Right ventricle myocardium inferior (tissue), 1 donor: Measurements from ENCODE around the gene INTS6. TPM values are rescaled to one million over a fixed set of nuclear protein-coding genes. Genes with fewer than 3 reads are reported as not detected.
"Not testable (repeated sequence)": the region's sequence is repeated elsewhere in the genome, so short reads cannot be mapped to it uniquely, and the experiment has no call there.

Experiments used
- ATAC-seq: fragments of 200-7000 bp; cut with Tn5 transposase; one replicate; pipeline ENCODE4 v1.9.1; 2020; ENCODE audit warnings: mild to moderate bottlenecking, moderate library complexity
- DNase-seq: peaks from one replicate; pipeline ENCODE4 v3.0.0; 2021; ENCODE audit errors: missing footprints
- intact Hi-C: fragments of 100-400 bp; cut with DNase I; formaldehyde crosslinking; loops from one replicate; pipeline ENCODE4 v1.11.0; 2022
- total RNA-seq: library from RNA; stranded (reverse); fragmentation: NEBNext Ultra II Directional; extraction: Animal tissue kit (Norgen Biotek cat#: 25700); gene quantifications from one replicate; pipeline ENCODE4 v1.2.1, GENCODE V29; 2021
- donor health status: DM: no; HTN: yes; CAD: no; lungs with severe emphysema.

The INTS6 gene
- total RNA-seq, 1 donor from 2014 or later = 22.7 TPM

DNA sequence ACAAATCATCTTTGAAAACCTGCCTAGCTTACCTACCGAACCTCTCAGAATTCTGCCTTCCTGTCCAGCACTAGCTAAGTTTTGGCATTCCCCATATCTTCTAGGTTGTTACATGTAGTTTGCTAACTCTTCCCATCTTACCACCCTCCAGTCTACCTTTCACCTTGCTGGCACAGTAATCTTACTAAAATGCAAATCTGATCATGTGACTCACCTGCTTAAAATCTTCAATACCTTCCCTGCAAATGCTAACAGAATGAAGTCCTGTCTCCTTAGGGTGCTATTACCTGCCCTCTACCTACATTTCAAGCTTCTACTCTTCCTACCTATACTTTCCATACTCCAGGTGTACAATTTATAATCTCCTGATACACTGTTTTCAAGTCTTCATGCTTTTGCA is 30.4 kb downstream of the INTS6 start:
- ATAC-seq = no peak
- intact Hi-C loops = no loop called here
- no peak for DNase-seq

DNA sequence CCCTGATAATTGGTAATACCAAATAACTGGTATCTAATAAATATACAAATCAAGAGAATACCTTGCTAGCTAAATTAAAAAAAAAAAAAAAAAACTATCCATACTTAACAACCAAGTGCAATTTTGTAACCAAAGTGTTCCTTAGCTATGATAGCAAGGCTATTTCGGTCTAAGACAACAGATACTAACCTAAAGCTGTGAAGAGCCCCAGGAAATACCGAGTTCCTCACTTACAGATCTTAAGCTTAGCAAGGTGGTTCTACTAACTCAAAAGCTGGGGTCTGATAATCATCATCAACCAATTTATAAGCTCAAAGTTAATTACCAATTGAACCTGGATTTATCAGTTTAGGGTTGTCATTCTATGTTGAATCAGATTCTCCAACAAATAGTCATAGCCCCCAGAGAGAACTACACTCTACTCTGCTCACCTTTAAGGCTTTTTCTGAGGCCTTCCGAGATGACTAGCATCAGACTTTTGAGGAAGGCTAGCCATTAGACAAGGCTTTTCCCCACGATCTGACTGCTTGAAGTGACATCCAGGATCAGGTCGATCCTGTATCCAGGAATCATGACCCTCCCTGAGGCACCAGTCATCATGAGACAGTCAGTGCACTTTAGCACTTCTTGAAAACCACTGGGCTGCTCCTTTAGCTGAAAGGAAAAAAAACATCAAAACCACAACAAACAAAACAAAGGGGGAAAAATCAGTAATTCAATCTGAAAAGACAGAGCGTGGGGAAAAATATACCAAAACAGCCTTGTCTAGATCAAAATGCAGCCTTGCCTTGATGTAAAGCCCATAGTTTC is 31.9 kb downstream of the INTS6 start:
- no peak for ATAC-seq
- intact Hi-C loops = no loop called here
- DNase-seq = no peak

DNA sequence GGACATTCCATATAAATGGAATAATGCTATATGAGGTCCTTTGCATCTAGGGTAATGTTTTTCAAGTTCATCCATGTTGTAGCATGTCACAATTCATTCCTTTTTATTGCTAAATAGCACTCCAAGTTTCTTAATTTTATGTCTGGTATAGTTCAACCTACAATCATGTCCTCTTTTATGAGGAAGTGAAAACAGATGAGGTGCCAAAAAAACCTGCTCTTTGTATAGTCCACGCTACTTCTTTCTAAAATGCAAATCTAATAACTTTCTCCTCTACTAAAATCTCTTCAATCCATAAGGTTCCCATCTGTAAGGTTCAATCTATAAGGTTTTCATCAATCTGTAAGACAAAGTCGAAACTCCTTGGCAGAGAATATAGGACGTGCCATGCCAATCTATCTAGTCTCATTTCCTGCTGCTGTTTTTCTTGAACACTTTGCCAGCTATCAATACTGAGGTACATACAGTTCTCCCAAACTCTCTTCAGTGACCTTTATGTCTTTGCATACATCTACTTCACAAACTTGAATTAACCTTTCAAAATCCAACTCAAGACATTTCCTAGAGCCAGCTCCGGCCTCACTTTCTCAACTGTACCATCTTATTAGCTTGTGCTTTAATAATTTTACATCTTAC is 33.7 kb downstream of the INTS6 start:
- DNase-seq = no peak
- intact Hi-C loops = no loop called here
- ATAC-seq = no peak

DNA sequence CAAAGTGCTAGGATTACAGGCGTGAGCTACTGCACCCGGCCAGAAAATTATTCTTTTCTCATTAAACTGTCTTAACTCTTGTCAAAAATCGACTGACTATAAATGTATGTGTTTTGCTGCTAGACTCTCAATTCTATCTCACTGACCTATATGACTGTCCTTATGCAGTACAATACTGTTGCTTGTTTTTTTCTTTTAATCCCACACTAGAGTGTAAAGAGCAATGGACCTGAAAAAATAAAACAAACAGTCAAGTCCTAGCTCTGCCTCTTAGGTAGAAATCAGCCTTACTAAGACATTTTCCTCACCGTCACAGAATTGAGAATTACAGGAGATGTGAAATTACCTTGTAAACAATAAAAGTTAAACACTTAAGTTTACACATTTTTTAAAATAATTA is 35.1 kb downstream of the INTS6 start:
- DNase-seq = no peak
- intact Hi-C loops = no loop called here
- ATAC-seq = no peak

DNA sequence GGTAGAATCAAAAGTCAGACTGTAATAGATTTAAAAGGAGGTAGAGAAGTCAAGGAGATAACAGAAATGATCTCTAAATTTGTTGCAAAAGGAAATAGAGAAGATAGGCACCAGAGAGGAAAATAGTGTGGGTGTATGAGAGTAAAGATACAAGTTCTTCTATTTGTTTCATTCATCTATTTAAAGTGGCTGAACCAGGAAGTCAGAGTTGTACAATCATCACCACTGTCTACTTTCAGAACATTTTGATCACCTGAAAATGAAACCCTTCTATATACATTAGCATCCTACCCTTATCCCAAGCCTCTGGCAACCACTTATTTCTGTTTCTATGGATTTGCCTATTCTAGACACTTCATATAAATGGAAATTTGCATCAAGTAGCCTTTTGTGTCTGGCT is 36.7 kb downstream of the INTS6 start:
- no peak for DNase-seq
- intact Hi-C loops = no loop called here
- ATAC-seq = no peak

DNA sequence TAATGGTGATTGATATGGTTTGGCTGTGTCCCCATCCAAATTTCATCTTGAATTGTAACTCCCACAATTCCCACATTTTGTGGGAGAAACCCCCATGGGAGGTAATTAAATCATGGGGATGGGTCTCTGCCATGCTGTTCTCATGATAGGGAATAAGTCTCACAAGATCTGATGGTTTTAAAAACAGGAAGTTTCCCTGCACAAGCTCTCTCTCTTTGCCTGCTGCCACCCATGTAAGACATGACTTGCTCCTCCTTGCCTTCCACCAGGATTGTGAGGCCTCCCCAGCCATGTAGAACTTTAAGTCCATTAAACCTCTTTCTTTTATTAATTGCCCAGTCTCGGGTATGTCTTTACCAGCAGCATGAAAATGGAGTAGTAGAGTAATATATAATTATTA is 37.5 kb downstream of the INTS6 start:
- ATAC-seq, DNase-seq, intact Hi-C loops: not testable (repeated sequence)

DNA sequence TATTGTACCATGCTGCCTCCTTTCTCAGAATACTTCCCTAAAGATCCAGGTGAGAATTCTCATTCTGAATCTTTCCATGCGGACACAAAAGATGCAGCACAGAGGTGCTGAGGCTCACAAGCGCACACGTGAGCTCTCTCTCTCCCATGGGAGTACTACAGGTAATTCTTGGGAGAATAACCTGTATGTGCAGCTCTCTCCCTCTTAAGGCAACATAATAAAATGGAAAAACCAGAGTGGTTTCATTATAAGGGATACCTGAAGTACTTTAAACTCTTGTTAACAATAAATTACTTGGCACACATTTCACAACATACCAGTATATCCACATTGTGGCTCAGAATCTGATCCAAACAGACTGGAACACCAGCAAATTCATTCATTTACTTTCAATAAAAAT is 40.4 kb downstream of the INTS6 start:
- intact Hi-C loops = no loop called here
- ATAC-seq (no peak), DNase-seq (no peak)

DNA sequence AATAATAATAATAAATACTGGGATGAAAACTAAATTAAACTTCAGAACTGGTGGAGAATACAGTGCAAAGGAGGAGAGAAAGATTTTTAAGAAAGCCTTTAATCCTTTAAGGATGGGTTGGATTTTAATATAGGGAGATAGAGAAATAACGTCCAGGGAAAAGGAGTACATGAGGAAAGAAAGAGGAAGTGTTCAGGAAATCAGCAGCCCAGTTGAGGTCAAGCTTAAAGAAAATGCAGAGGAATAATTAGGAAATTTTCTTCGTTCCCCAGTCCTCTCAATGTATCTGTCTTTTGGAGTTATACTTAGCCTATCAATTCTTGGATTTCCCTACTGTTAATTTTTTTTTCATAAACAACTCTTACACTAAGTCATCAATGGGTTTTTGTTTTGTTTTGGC is 47.7 kb downstream of the INTS6 start:
- DNase-seq (no peak), ATAC-seq (no peak)
- intact Hi-C loops = no loop called here

DNA sequence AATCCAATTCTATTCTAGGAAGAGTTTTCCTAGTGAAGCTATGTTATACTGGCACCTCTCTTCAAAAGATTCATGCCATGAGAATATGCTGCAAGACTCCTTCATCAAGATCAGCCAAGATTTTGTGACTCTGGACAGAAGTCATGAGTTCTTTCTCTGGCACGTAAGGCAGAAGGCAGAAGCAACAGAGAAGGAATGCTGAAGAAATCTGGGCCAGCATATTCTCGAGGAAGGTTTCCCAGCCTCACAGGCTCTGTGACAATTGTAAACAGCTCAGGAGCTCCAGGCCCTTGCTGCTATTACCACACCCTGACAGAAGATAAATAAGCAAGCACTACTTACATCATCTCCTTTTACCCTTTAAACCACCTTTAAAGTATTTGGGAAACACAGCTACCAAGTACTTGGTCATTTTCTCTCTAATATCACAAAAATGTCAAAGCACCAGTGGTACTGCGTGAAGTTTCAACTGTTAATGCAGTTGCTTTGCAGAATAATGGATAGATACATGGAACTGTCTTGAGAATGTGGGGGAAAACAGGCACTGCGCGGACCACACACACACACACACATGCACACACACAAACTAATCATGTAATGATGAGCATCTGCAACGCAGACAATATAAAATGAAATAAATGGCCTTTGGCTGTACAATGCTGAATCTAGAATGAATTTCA is 55.4 kb downstream of the INTS6 start:
- ATAC-seq (peak; percentile 74), DNase-seq (no peak)
- intact Hi-C loops = no loop called here

DNA sequence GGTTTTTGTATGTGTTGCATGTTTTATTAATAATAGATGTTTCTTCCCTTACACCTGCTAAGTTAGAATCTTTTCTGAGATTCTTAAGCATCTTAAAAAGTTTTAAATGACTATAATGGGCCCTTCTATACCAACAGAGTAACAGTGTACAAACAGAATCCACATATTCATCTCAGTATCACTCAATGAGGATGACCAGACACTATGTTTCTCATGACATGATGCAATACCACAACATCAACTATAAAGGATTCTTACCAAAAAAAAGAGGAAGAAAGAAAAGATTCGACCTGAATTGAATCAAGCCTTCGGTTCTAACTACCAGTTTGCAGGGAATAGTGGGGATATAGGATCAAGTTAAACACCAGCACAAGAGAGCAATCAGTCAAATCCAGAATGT is 56.5 kb downstream of the INTS6 start:
- DNase-seq (no peak), ATAC-seq (no peak)
- intact Hi-C loops = no loop called here

DNA sequence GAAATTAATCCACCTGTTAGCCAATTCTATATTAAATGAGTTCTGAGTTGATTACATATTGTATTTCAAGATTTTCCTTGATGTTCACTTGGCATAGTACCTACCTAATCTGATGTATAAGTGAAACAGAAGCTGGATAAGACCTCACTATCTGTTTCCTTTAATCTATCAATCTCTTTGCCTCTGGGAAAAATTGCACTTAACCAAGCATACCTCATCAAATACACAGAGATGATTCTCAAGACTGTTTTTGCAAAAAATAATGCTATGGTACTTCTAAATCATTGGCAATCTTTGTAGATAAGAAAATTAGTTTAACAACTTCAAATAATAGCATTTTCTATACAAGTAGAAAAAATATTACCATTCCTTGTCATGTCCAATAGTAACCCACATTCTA is 58.1 kb downstream of the INTS6 start:
- no peak for DNase-seq
- intact Hi-C loops = no loop called here
- ATAC-seq = no peak

DNA sequence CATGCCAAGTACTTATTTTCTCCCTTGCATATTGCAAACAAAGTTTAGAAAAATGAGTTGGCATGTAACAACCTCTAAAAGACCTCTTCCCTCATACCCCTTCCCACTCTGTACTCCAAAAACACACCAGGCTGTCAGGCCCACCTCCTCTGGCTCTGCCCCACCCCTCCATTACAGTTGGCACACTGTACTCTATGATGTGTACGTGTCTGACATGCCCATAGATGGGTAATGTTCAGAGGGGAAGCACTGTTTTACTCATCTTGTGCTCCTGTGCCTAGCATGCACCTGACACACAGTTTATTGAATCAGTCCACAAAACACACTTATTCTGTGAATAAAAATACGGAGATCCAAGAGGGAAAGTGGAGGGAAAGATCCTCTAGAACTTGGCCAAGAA is 67.7 kb downstream of the INTS6 start:
- intact Hi-C loops = no loop called here
- ATAC-seq (no peak), DNase-seq (no peak)

DNA sequence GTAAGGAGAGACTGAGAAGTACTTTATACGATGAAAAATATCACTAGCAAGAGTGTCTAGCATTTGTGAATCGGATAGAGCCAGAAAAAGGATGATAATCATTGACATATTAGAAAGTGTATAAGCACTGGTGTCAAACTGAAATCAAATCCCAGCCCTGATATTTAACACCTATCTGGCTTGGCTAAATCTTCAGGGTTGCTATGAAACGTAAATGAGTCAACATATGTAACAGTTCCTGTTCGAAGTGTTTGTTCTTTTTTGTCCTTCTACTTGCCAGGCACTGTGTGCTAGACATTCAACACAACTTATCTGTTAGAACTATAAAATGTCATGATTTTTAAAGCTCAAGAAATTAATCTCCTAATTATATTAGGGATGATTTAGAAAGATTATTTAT is 72.6 kb downstream of the INTS6 start:
- ATAC-seq (peak; percentile 71), DNase-seq (no peak)
- intact Hi-C loops = no loop called here

DNA sequence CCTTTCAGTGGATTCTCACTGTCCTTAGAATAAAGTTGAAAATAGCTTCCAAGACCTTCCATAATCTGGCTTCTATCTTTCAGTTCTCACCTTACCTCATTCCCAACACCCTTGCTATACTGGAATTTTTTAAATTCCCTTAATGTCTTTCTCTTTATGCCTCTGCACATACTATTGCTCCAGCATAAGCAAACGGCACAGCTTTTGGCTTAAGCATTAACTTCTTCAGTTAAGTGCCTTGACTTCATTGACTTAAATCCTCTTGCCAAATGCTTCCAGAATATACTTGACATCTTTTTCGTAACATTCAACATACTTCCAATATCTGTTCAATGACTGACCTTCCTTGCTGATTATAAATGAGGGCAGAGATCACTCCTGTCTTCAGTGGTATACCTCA is 79.4 kb downstream of the INTS6 start:
- no peak for ATAC-seq
- intact Hi-C loops = no loop called here
- no peak for DNase-seq

DNA sequence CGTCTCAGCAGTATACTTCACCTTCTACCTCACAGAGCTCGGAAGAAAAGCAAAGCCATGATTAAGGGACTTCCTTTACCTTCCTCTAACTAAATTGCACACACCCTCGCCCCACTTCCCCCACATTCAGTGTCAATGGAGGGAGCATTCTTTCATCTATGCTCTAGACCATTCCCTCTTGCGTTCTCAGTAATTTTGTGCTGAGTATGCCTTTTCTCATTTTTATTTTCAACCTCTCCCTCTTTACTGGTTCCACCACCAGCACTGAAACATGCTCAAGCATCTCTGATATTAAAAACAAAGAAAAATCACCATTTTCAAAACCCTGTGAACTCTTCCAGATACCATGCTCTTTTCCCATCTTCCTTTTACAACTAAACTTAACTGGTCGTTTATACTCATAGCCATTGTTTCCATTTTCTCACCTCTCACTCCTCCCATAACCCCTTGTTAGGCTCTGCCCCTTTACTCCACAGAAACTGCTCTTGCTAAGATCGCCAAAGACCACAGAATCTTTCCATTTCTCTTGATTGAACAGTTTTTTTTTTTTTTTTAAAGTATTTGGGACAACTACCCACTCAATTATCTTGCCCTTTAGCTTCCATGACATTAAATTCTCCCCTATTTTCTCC is 81.0 kb downstream of the INTS6 start:
- no peak for DNase-seq
- no peak for ATAC-seq
- intact Hi-C loops = no loop called here

DNA sequence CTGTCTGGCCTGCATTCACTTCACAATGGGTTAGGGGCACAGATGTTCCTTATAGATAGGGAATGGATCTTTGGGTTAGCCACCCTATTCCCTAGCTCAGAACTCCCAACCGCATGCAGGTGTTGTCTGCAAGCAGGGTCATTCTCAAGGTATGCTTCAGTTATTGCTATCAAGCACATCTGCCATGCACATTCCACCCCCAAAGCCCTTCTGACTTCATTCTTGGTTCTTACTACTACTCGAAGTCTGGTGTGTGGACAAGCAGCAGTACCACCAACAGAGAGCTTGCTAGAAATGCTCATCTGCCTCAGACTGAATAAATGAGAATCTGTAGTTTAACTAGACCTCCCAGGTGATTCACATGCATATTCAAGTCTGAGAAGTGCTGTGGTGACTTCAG is 82.0 kb downstream of the INTS6 start:
- ATAC-seq (no peak), DNase-seq (no peak)
- intact Hi-C loops = no loop called here

DNA sequence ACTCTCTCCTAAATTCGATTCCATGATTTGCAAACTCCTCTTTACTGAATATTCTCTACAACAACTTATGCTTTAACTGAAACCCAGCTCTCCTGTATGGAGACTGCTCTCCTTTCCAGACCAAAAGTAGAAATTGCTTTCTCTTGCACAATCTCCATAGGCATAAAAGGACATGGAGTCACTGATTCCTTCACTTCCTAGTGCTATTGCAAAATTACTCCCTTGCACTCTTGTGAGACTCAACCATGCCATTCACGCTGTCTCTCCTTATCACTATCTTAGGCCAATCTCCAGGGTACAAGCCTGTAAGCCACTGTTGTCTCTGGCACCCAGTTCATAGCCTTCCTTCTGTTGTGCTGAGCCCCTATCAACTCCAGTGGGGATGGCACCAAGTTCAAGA is 82.7 kb downstream of the INTS6 start:
- intact Hi-C loops = no loop called here
- DNase-seq = no peak
- ATAC-seq = no peak

DNA sequence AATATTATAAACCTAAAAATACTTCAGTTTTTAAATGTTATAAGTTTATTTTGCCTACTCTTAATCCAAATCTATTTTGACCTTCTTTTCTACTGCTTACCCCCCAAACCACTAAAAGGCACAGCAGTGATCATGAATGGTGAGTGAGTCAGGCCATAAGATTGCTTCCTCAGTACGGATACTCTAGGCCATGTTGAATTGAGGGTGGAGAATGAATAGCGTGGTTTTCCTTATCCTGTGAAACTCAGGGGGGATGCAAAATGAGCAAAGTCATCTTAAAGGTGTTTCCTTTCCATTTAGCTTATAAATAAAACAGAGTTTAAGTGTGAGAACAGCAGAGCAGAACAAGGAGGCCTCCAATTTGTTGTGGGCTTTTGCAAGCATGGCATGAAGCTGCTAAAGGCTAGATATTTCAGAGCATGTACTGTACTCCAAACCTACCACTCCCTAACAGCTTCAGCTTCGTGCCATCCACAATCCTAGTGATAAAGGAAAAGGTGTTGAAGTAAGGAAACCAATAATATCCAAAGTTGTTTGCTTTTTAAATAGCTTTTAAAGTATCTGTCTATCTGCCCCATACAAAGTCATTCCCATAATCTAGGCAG is 88.3 kb downstream of the INTS6 start:
- intact Hi-C loops = no loop called here
- no peak for DNase-seq
- no peak for ATAC-seq

DNA sequence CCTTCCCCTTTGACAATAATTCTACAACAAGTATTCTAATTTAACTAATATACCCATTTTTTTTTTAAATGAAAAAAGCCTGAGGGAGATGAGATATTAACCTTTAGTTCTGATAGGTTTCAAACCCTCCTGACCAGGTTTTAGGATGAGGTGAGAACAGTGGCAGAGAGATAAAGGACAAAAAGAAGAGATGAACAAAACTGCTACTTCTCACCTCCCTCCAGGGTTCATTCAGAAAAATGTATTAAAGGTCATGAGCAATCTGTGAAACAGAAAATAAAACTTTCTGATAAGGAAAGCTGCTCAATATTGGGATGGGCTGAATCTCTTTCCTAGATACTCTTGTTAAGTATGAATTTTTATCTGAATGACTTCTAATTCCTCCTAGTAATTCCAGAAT is 89.2 kb downstream of the INTS6 start:
- intact Hi-C loops = no loop called here
- no peak for DNase-seq
- ATAC-seq = no peak
